ENCODE measurements around the gene EGFL8.
"Not testable (repeated sequence)": the region's sequence is repeated elsewhere in the genome, so short reads cannot be mapped to it uniquely, and the experiment has no call there.

Gene EGFL8

GRCh38 chr6:32198345-32198696, 33.9 kb downstream of the EGFL8 start:
- DNase-seq: no peak

GRCh38 chr6:32198866-32199265, 34.5 kb downstream of the EGFL8 start:
- DNase-seq: no peak

- DNase-seq: no peak
Observed at GRCh38 chr6:32200711-32201475, 36.5 kb downstream of the EGFL8 start.

- DNase-seq: no peak
Observed at GRCh38 chr6:32202186-32202585, 37.8 kb downstream of the EGFL8 start.

- no peak for DNase-seq
Observed at GRCh38 chr6:32203426-32204267, 39.3 kb downstream of the EGFL8 start.

- no peak for DNase-seq
Observed at GRCh38 chr6:32204268-32204715, 39.9 kb downstream of the EGFL8 start.

GRCh38 chr6:32208996-32209395, 44.6 kb downstream of the EGFL8 start:
- no peak for DNase-seq

GRCh38 chr6:32210191-32210601, 45.8 kb downstream of the EGFL8 start:
- no peak for DNase-seq

- DNase-seq: not testable (repeated sequence)
Observed at GRCh38 chr6:32211432-32211831, 47.0 kb downstream of the EGFL8 start.

- DNase-seq: no peak
Observed at GRCh38 chr6:32212076-32212760, 47.8 kb downstream of the EGFL8 start.

GRCh38 chr6:32213649-32214048, 49.3 kb downstream of the EGFL8 start:
- no peak for DNase-seq

GRCh38 chr6:32214126-32214525, 49.7 kb downstream of the EGFL8 start:
- no peak for DNase-seq

GRCh38 chr6:32215617-32216016, 51.2 kb downstream of the EGFL8 start:
- DNase-seq: no peak

- DNase-seq: no peak
Observed at GRCh38 chr6:32216285-32216684, 51.9 kb downstream of the EGFL8 start.

- DNase-seq: no peak
Observed at GRCh38 chr6:32216998-32217397, 52.6 kb downstream of the EGFL8 start.
